DND-41 (cell line): ENCODE measurements around the gene B3GALNT2.
"Not testable (repeated sequence)": the region's sequence is repeated elsewhere in the genome, so short reads cannot be mapped to it uniquely, and the experiment has no call there.

Experiments
- ATAC-seq: fragments of 200-7000 bp; cut with Tn5 transposase; 3 replicates; pipeline ENCODE4 v1.9.1; 2021; ENCODE audit warnings: low read depth; ENCODE audit not compliant: insufficient read depth
- DNase-seq: peaks from one replicate; pipeline ENCODE4 v3.0.0-alpha.2; 2020
- H2AFZ ChIP-seq: 2 replicates; pipeline ENCODE4 v1.6.0; 2012; ENCODE audit warnings: low read depth, low read length
- H3K27ac ChIP-seq: 2 replicates; pipeline ENCODE4 v1.5.1; 2012; ENCODE audit warnings: low read length, inconsistent platforms
- H3K27me3 ChIP-seq: fragments of 200-600 bp; sonication (generic); 2 replicates; pipeline ENCODE4 v1.6.0; 2012; ENCODE audit warnings: low read length, mild to moderate bottlenecking, inconsistent platforms; ENCODE audit not compliant: insufficient read depth, poor library complexity
- H3K36me3 ChIP-seq: 2 replicates; pipeline ENCODE4 v1.5.1; 2012; ENCODE audit warnings: low read length, inconsistent platforms; ENCODE audit not compliant: insufficient read depth
- H3K4me1 ChIP-seq: 2 replicates; pipeline ENCODE4 v1.5.1; 2012; ENCODE audit warnings: mild to moderate bottlenecking, low read length; ENCODE audit not compliant: insufficient read depth
- H3K4me2 ChIP-seq: 2 replicates; pipeline ENCODE4 v1.6.0; 2012; ENCODE audit warnings: mild to moderate bottlenecking, moderate library complexity, low read length, inconsistent platforms; ENCODE audit not compliant: insufficient read depth
- H3K4me3 ChIP-seq, 2 experiments: fragments of 200-600 bp in 1 of 2; shearing (Covaris generic) in 1 of 2; 2 replicates each; pipeline ENCODE4 v1.5.1; 2012 to 2016; ENCODE audit warnings: inconsistent platforms in 2 of 2, low read length in 2 of 2, mild to moderate bottlenecking in 2 of 2, low read depth in 1 of 2, moderate library complexity in 1 of 2
- H3K79me2 ChIP-seq: 2 replicates; pipeline ENCODE4 v1.6.0; 2012; ENCODE audit warnings: low read length, inconsistent platforms; ENCODE audit not compliant: insufficient read depth
- H3K9ac ChIP-seq: 2 replicates; pipeline ENCODE4 v1.6.0; 2012; ENCODE audit warnings: low read depth, mild to moderate bottlenecking, inconsistent platforms, low read length, moderate library complexity
- H3K9me3 ChIP-seq: 2 replicates; pipeline ENCODE4 v1.5.1; 2012; ENCODE audit warnings: low read length, moderate library complexity, mild to moderate bottlenecking, inconsistent platforms; ENCODE audit not compliant: insufficient read depth, severe bottlenecking
- H4K20me1 ChIP-seq: 2 replicates; pipeline ENCODE4 v1.6.0; 2012; ENCODE audit warnings: low read length; ENCODE audit not compliant: insufficient read depth
- EZH2 ChIP-seq: IDR thresholded peaks from 3 replicates; pipeline ENCODE4 v1.6.1; 2012; ENCODE audit warnings: borderline replicate concordance, low read depth, mild to moderate bottlenecking, moderate library complexity, low read length, inconsistent platforms; ENCODE audit not compliant: severe bottlenecking
- TF ChIP-seq, protein P1 (sequence below): IDR thresholded peaks from 2 replicates; pipeline ENCODE4 v1.5.1; 2012; ENCODE audit warnings: borderline replicate concordance, low read length, moderate library complexity, mild to moderate bottlenecking; ENCODE audit not compliant: poor library complexity, severe bottlenecking; ENCODE audit errors: extremely low read depth

Gene B3GALNT2

GRCh38 chr1:235468970-235469369, 35.3 kb downstream of the B3GALNT2 start:
- ATAC-seq (no peak), DNase-seq (no peak)
- Histone ChIP-seq H3K9me3 (no peaks in the 10 kb centered on the region), H3K4me3 (no peak overlapping the region), H3K4me1 (no peaks in the 10 kb centered on the region), H3K79me2 (no peaks in the 10 kb centered on the region), H3K27me3 (no peaks in the 10 kb centered on the region), H3K4me2 (no peak overlapping the region), H3K36me3 (peaks cover 35% of the 10 kb centered on the region; the same call in 1 of the 2 replicates), H2AFZ (no peak overlapping the region), H3K27ac (no peak overlapping the region), H3K9ac (no peak overlapping the region), H4K20me1 (no peaks in the 10 kb centered on the region)
- no peak for TF ChIP-seq EZH2
- TF ChIP-seq, protein P1, sequence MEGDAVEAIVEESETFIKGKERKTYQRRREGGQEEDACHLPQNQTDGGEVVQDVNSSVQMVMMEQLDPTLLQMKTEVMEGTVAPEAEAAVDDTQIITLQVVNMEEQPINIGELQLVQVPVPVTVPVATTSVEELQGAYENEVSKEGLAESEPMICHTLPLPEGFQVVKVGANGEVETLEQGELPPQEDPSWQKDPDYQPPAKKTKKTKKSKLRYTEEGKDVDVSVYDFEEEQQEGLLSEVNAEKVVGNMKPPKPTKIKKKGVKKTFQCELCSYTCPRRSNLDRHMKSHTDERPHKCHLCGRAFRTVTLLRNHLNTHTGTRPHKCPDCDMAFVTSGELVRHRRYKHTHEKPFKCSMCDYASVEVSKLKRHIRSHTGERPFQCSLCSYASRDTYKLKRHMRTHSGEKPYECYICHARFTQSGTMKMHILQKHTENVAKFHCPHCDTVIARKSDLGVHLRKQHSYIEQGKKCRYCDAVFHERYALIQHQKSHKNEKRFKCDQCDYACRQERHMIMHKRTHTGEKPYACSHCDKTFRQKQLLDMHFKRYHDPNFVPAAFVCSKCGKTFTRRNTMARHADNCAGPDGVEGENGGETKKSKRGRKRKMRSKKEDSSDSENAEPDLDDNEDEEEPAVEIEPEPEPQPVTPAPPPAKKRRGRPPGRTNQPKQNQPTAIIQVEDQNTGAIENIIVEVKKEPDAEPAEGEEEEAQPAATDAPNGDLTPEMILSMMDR: no peak

- no peaks in the 10 kb centered on the region for H3K9me3 ChIP-seq
- H2AFZ ChIP-seq: no peak overlapping the region
- H3K4me3 ChIP-seq: no peak overlapping the region
- no peak overlapping the region for H3K9ac ChIP-seq
- H4K20me1 ChIP-seq: no peaks in the 10 kb centered on the region
- no peaks in the 10 kb centered on the region for H3K79me2 ChIP-seq
- H3K4me1 ChIP-seq: no peaks in the 10 kb centered on the region
- no peak for DNase-seq
- no peak for TF ChIP-seq EZH2
- TF ChIP-seq, protein P1: no peak
- no peaks in the 10 kb centered on the region for H3K27me3 ChIP-seq
- H3K4me2 ChIP-seq: no peak overlapping the region
- H3K36me3 ChIP-seq: peaks cover 35% of the 10 kb centered on the region; the same call in 1 of the 2 replicates
- no peak overlapping the region for H3K27ac ChIP-seq
- no peak for ATAC-seq
Measured at GRCh38 chr1:235468004-235468403, 36.2 kb downstream of the B3GALNT2 start.

DNA sequence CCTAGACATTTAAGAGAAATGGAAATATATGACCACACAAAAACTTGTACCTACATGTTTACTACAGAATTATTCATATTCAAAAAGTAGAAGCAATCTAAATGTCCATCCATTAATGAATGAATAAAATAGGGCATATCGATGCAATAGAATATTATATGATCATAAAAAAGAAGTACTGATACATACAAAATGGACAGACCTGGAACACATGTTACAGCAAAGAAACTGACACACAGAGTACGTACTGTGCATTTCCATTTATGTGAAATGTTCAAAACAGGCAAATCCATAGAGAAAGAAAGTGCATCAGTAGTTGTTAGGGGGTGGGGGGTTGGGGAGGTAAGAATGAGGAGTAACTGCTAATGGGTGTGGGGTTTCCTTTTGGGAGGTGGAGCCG, 39.2 kb downstream of the B3GALNT2 start:
- Histone ChIP-seq H3K9ac (no peak overlapping the region), H4K20me1 (no peaks in the 10 kb centered on the region), H3K4me2 (no peak overlapping the region), H3K79me2 (no peaks in the 10 kb centered on the region), H3K27ac (no peak overlapping the region), H3K9me3 (no peaks in the 10 kb centered on the region), H3K27me3 (no peaks in the 10 kb centered on the region), H3K4me3 (no peak overlapping the region), H3K4me1 (peaks cover 3% of the 10 kb centered on the region; the same call in 1 of the 2 replicates), H2AFZ (no peak overlapping the region), H3K36me3 (peaks cover 27% of the 10 kb centered on the region; the same call in 1 of the 2 replicates)
- ATAC-seq (no peak), DNase-seq (no peak)
- TF ChIP-seq, protein P1: no peak
- TF ChIP-seq EZH2: no peak

GRCh38 chr1:235462832-235463231, 41.4 kb downstream of the B3GALNT2 start:
- not testable (repeated sequence) for H2AFZ ChIP-seq, H3K9ac ChIP-seq, H3K4me1 ChIP-seq, H3K4me3 ChIP-seq, DNase-seq, H4K20me1 ChIP-seq, H3K9me3 ChIP-seq, H3K4me2 ChIP-seq, H3K79me2 ChIP-seq, H3K27ac ChIP-seq, H3K27me3 ChIP-seq, ATAC-seq
- H3K36me3 ChIP-seq: peaks cover 18% of the 10 kb centered on the region; the same call in 1 of the 2 replicates
